ENCODE data around the gene SLC16A5.

GRCh38 chr17:75124819-75125162 is 37.0 kb downstream of the SLC16A5 start:
- no peak for TF ChIP-seq SIN3A (IDR thresholded peaks at IDR 0.05; ENCODE audit: borderline replicate concordance, insufficient read depth, low read length)
- TF ChIP-seq REST (IDR thresholded peaks at IDR 0.05; ENCODE audit: insufficient read depth in 1 of 2, low read depth in 2 of 2, low read length in 2 of 2), result no peak
- TF ChIP-seq POLR2AphosphoS5 (IDR thresholded peaks at IDR 0.05; ENCODE audit: low read depth, low read length), result no peak
- TF ChIP-seq TAF1 (IDR thresholded peaks at IDR 0.05; ENCODE audit: borderline replicate concordance, insufficient read depth, low read length), result no peak
- TF ChIP-seq FOXP2 (optimal IDR thresholded peaks at IDR 0.05; ENCODE audit: borderline replicate concordance, extremely low read depth, extremely low read length, insufficient read depth), result no peak
